ENCODE measurements around the gene AXL.
A peak's percentile ranks its signal among the peaks of the same experiment; 100 is the strongest.
"Not testable (repeated sequence)": the region's sequence is repeated elsewhere in the genome, so short reads cannot be mapped to it uniquely, and the experiment has no call there.

The AXL gene

GRCh38 chr19:41218615-41219507 lies at the start of gene AXL:
TSS of gene AXL (plus strand) at chr19:41219223. CDS start at chr19:41219393, 170 bp downstream.
- peak in 50 of 56 donors; percentile 9 to 86 (median 53) for DNase-seq

GRCh38 chr19:41172297-41173164 lies 46.5 kb upstream of the AXL start:
- DNase-seq = no peak

GRCh38 chr19:41174297-41174928 lies 44.6 kb upstream of the AXL start:
- DNase-seq = no peak

GRCh38 chr19:41175801-41176777 lies 42.9 kb upstream of the AXL start:
- DNase-seq = peak in 23 of 56 donors; percentile 1 to 55 (median 18)

GRCh38 chr19:41180173-41180572 lies 38.9 kb upstream of the AXL start:
- not testable (repeated sequence) for DNase-seq

GRCh38 chr19:41186971-41187883 lies 31.8 kb upstream of the AXL start:
- DNase-seq = no peak

- no peak for DNase-seq
Measured at GRCh38 chr19:41187884-41188279, 31.1 kb upstream of the AXL start.

GRCh38 chr19:41189425-41190065 lies 29.5 kb upstream of the AXL start:
- no peak for DNase-seq

GRCh38 chr19:41192574-41193429 lies 26.2 kb upstream of the AXL start, which contains the start of gene CYP2S1:
TSS of gene CYP2S1 (plus strand) at chr19:41193219. CDS start at chr19:41193265, 46 bp downstream.
- peak in 1 of 56 donors; percentile 15 for DNase-seq

GRCh38 chr19:41193430-41194156 lies 25.4 kb upstream of the AXL start:
- DNase-seq = no peak

GRCh38 chr19:41194157-41194552 lies 24.9 kb upstream of the AXL start:
- no peak for DNase-seq

GRCh38 chr19:41195675-41196497 lies 23.1 kb upstream of the AXL start:
- DNase-seq = no peak

- no peak for DNase-seq
Measured at GRCh38 chr19:41198559-41198958, 20.5 kb upstream of the AXL start.

GRCh38 chr19:41203371-41203770 lies 15.7 kb upstream of the AXL start:
- no peak for DNase-seq

- peak in 50 of 56 donors; percentile 8 to 84 (median 53) for DNase-seq
Measured at GRCh38 chr19:41204338-41204737, 14.7 kb upstream of the AXL start.

- no peak for DNase-seq
Measured at GRCh38 chr19:41205995-41206394, 13.0 kb upstream of the AXL start.
